ENCODE results near the gene TM7SF2. TPM values are rescaled to one million over a fixed set of nuclear protein-coding genes. Genes with fewer than 3 reads are reported as not detected.

The TM7SF2 gene
- total and polyA plus RNA-seq, 2 of the 13 experiments (the other 11 are each of a cell fraction or from before 2014, with no cell fraction given) = 56.0 to 66.9 TPM

GRCh38 chr11:65095974-65096806 is 15.5 kb upstream of the TM7SF2 start, which contains the start of gene VPS51 (continued):
- TF ChIP-seq MNT (IDR thresholded peaks at IDR 0.05) (no peak), ZNF280B (CRISPR knock-in tag; IDR thresholded peaks at IDR 0.05; ENCODE audit: borderline replicate concordance) (peak; percentile 70; the same call in 1 of the 2 replicates), ZKSCAN8 (CRISPR knock-in tag; IDR thresholded peaks at IDR 0.05; ENCODE audit: borderline replicate concordance) (peak; percentile 38; the same call in 1 of the 2 replicates), ZNF280D (CRISPR knock-in tag; IDR thresholded peaks at IDR 0.05) (no peak; the same call in 1 of the 2 replicates), ZNF761 (CRISPR knock-in tag; conservative IDR thresholded peaks at IDR 0.05) (no peak; the same call in 1 of the 2 replicates), KDM5B (CRISPR knock-in tag; IDR thresholded peaks at IDR 0.05; ENCODE audit: borderline replicate concordance) (peak; percentile 74; the same call in 1 of the 2 replicates), ARID2 (CRISPR knock-in tag; IDR thresholded peaks at IDR 0.05; ENCODE audit: borderline replicate concordance) (no peak), TOE1 (CRISPR knock-in tag; IDR thresholded peaks at IDR 0.05) (peak; percentile 17; the same call in 1 of the 2 replicates), RCOR2 (CRISPR knock-in tag; IDR thresholded peaks at IDR 0.05) (no peak; the same call in 1 of the 2 replicates), NFKBIZ (CRISPR knock-in tag; IDR thresholded peaks at IDR 0.05) (peak; percentile 50; the same call in 1 of the 2 replicates), ZNF737 (CRISPR knock-in tag; IDR thresholded peaks at IDR 0.05; ENCODE audit: borderline replicate concordance) (no peak; the same call in 1 of the 2 replicates), ZNF121 (CRISPR knock-in tag; IDR thresholded peaks at IDR 0.05) (peak; percentile 52; the same call in 1 of the 2 replicates), THAP8 (CRISPR knock-in tag; IDR thresholded peaks at IDR 0.05; ENCODE audit: borderline replicate concordance) (no peak), ZNF619 (CRISPR knock-in tag; IDR thresholded peaks at IDR 0.05) (no peak; the same call in 1 of the 2 replicates), ZNF556 (CRISPR knock-in tag; IDR thresholded peaks at IDR 0.05; ENCODE audit: borderline replicate concordance) (peak; percentile 86; the same call in 1 of the 2 replicates), SNAI1 (CRISPR knock-in tag; IDR thresholded peaks at IDR 0.05; ENCODE audit: borderline replicate concordance) (peak; percentile 75; the same call in 1 of the 2 replicates), GMEB1 (CRISPR knock-in tag; IDR thresholded peaks at IDR 0.05; ENCODE audit: borderline replicate concordance) (peak; percentile 81), MED1 (CRISPR knock-in tag; IDR thresholded peaks at IDR 0.05) (peak; percentile 82), GFI1 (CRISPR knock-in tag; IDR thresholded peaks at IDR 0.05; ENCODE audit: borderline replicate concordance) (peak; percentile 65)

Data from HepG2 (cell line).